IPS-18a (cell line): ENCODE measurements around the gene GXYLT1.
"Not testable (repeated sequence)": the region's sequence is repeated elsewhere in the genome, so short reads cannot be mapped to it uniquely, and the experiment has no call there.

ENCODE experiments used
- H3K27ac ChIP-seq: one replicate; pipeline ENCODE4 v1.5.1; 2013; ENCODE audit warnings: low read length
- H3K27me3 ChIP-seq: one replicate; pipeline ENCODE4 v1.6.1; 2013; ENCODE audit warnings: mild to moderate bottlenecking, low read length; ENCODE audit not compliant: control insufficient read depth, insufficient read depth
- H3K36me3 ChIP-seq: one replicate; pipeline ENCODE4 v1.6.1; 2013; ENCODE audit warnings: low read depth, low read length; ENCODE audit not compliant: control insufficient read depth
- H3K4me1 ChIP-seq: one replicate; pipeline ENCODE4 v1.6.1; 2013; ENCODE audit warnings: low read depth, low read length; ENCODE audit not compliant: control insufficient read depth
- H3K4me3 ChIP-seq: one replicate; pipeline ENCODE4 v1.5.1; 2013; ENCODE audit warnings: low read length
- H3K9ac ChIP-seq: one replicate; pipeline ENCODE4 v1.6.1; 2013; ENCODE audit warnings: mild to moderate bottlenecking, low read length, moderate library complexity
- H3K9me3 ChIP-seq: one replicate; pipeline ENCODE4 v1.6.1; 2013; ENCODE audit warnings: low read depth, low read length; ENCODE audit not compliant: control insufficient read depth

The GXYLT1 gene

DNA sequence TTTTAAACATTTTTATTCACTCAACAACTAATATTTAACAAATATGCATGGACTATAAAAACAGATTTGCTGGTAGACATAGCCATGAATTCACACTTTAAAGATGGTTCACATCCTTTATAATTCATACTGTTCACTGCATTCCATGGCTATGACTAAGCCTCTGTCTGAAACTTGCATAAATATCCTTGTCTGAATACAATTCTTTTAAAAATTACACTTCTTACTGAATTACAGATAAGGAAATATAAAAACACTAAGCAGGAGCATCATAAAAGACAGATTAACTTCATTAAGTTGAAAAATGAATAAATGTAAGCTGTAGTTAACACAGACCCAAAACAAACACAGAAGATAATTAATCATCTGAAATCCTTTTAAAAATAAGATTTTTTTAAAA, 53.8 kb downstream of the GXYLT1 start:
- Histone ChIP-seq H3K4me1 (peaks cover 3% of the 10 kb centered on the region), H3K27ac (no peak overlapping the region), H3K4me3 (no peak overlapping the region), H3K9ac (no peak overlapping the region), H3K9me3 (no peaks in the 10 kb centered on the region), H3K36me3 (peaks cover 6% of the 10 kb centered on the region), H3K27me3 (no peaks in the 10 kb centered on the region)

DNA sequence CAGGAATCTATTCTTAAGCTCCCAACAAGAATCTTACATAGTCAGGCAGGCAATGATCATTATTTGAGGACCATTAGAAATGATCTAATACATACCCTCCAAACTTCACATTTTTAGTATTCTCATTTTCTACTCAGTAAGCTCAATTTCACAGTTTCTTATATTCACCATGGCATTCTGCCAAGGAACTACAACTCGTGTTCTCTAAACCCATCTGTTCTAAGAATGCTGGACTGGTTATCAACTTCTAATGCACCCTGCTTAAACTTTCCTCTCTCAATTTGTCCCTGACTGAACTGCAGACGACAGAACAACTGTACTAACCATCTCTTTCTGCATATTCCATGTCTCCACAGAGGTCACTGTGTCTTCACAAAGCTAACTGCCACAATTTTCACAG, 58.6 kb downstream of the GXYLT1 start:
- Histone ChIP-seq H3K27ac (no peak overlapping the region), H3K27me3 (no peaks in the 10 kb centered on the region), H3K9ac (no peak overlapping the region), H3K4me3 (no peak overlapping the region), H3K4me1 (peaks cover 3% of the 10 kb centered on the region), H3K9me3 (no peaks in the 10 kb centered on the region), H3K36me3 (peaks cover 6% of the 10 kb centered on the region)

DNA sequence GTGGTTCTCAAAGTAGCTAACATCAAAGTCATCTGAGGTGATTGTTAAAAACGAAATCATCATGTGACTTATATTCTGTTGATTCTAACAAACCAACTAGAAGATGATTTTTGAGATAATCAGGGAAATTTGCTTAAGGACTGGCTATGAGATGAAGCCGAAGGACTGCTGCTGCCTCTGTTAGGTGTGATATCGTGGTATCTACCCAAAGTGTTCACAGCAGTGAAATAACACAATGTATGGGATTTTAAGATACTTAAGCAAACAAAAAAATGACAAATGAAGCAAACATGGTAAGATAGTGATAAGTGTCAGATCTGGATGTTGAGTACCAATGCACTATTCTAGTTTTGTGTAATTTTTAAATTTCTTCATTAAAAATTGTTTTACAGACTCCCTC, 59.1 kb downstream of the GXYLT1 start:
- Histone ChIP-seq H3K9me3 (no peaks in the 10 kb centered on the region), H3K4me3 (no peak overlapping the region), H3K9ac (no peak overlapping the region), H3K4me1 (peaks cover 3% of the 10 kb centered on the region), H3K27ac (no peak overlapping the region), H3K36me3 (peaks cover 6% of the 10 kb centered on the region), H3K27me3 (no peaks in the 10 kb centered on the region)

DNA sequence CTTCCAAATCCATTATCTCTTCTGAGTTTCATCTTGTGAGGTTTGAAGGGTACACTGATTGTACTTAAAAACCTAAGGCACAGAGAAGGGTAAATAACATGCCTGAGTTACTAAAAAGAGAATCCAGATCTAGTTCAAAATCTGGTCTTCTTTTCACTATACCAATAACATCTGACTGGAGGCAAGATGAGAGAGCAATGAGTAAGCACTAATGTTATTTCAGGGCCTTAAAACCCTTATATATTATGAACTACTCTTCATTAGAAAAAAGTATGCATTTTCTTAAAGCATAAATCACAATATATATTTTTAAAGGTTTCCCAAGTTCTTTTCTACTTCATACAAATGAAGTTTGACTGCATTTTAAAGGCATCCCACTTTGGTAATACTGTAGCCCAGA, 60.2 kb downstream of the GXYLT1 start:
- Histone ChIP-seq H3K9me3 (no peaks in the 10 kb centered on the region), H3K27ac (no peak overlapping the region), H3K27me3 (no peaks in the 10 kb centered on the region), H3K4me1 (peaks cover 3% of the 10 kb centered on the region), H3K9ac (no peak overlapping the region), H3K4me3 (no peak overlapping the region), H3K36me3 (peaks cover 6% of the 10 kb centered on the region)

DNA sequence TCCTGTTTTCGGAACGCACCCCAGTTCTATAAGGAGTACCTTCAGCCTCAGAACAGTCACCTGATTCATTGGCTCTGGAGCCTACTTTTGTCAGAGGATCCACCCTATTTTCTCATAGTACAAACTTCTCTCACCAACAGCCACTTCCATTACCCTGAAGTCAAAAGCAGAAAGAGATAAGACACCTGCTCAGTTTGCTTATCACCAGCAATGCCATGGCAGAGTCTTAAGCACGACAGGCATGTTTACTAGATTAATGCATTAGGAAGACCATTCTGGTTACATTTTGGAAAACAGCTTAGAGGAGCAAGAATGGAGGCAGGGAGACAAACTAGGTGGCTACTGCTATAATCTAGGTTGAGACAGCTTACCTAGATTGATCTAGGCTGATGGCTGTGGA, 67.7 kb downstream of the GXYLT1 start:
- H3K4me3 ChIP-seq, result no peak overlapping the region
- H3K9me3 ChIP-seq, result peaks cover 5% of the 10 kb centered on the region
- no peaks in the 10 kb centered on the region for H3K36me3 ChIP-seq
- no peak overlapping the region for H3K9ac ChIP-seq
- no peaks in the 10 kb centered on the region for H3K27me3 ChIP-seq
- no peak overlapping the region for H3K27ac ChIP-seq
- no peaks in the 10 kb centered on the region for H3K4me1 ChIP-seq

DNA sequence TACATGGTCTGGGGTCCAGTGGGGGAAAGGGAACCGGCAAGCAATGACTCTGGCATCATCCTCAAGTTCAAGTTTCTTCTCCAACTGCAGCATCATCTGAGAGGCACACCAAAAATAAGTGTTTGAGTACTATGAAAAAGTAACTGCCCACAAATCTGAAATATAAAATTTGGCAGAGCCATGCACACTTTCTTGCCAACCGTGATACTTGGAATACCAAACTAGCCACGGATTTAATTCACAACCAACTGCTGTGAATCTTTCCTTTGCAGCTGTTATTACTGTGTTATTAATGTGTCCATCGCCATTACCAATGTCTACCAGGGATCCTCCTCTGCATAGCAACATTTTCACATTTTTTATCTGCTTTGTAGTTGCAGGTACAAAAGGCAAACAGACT, 74.6 kb downstream of the GXYLT1 start:
- Histone ChIP-seq H3K9me3 (peaks cover 13% of the 10 kb centered on the region), H3K27ac (no peak overlapping the region), H3K4me1 (no peaks in the 10 kb centered on the region), H3K36me3 (no peaks in the 10 kb centered on the region), H3K27me3 (no peaks in the 10 kb centered on the region), H3K9ac (no peak overlapping the region), H3K4me3 (no peak overlapping the region)

DNA sequence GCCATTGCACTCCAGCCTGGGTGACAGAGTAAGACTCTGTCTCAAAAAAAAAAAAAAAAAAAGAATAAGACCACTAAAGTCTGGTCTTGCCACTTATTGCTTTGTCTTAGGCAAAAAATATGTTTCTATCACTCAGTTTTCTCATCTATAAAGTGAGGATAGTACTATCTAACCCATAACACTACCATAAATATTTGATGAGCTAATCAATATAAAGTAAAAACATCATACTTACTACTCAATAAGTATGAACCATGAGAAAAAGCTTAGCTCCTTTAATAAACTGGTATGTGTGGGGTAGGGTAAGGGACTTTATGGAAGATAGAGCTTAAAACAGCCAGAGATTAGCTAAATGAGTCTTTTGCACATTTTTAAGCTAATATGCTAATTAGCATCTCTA, 85.5 kb downstream of the GXYLT1 start:
- Histone ChIP-seq H3K27me3 (no peaks in the 10 kb centered on the region), H3K9me3 (peaks cover 4% of the 10 kb centered on the region), H3K36me3 (no peaks in the 10 kb centered on the region), H3K4me1 (no peaks in the 10 kb centered on the region), H3K4me3 (no peak overlapping the region), H3K27ac (no peak overlapping the region), H3K9ac (no peak overlapping the region)

DNA sequence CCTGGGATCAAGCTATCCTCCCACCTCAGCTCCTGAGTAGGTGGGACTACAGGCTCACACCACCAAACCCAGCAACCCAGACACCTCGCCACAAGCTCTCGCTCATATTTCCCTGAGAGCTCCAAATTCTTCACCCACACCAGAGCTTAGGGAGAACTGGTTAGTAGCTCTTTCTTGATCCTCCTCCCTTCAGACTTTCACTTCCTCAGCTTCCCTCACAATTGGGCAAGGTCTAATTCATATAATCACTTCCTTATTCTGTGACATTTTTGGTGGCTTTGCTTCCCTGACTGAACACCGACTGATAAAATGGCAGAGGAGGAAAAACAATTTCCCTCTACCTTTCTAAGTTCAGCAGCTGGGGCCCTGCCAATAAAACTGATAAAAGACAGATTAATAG, 88.5 kb downstream of the GXYLT1 start:
- Histone ChIP-seq H3K9me3 (no peaks in the 10 kb centered on the region), H3K27me3 (no peaks in the 10 kb centered on the region), H3K27ac (no peak overlapping the region), H3K4me3 (no peak overlapping the region), H3K4me1 (no peaks in the 10 kb centered on the region), H3K9ac (no peak overlapping the region), H3K36me3 (no peaks in the 10 kb centered on the region)

DNA sequence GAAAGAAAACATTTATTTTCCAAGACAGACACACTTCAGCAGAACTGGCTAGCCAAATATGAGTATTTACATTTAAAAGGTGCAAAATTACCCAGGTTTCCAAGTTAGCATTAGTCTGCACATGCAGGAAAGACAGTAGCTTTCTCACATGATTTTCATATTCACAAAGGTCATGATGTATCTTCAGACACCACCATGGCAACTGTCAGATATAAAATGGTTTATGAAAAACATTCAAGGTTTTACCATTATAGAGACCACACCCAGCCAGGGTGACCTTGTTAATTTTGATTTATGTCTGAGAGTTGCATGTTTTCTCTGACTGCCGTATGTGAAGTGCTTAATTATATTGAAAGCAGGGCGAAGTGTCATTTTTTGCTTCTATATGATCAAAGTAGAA, 91.2 kb downstream of the GXYLT1 start:
- Histone ChIP-seq H3K9ac (no peak overlapping the region), H3K27me3 (no peaks in the 10 kb centered on the region), H3K4me3 (no peak overlapping the region), H3K9me3 (peaks cover 3% of the 10 kb centered on the region), H3K27ac (no peak overlapping the region), H3K36me3 (no peaks in the 10 kb centered on the region), H3K4me1 (no peaks in the 10 kb centered on the region)

DNA sequence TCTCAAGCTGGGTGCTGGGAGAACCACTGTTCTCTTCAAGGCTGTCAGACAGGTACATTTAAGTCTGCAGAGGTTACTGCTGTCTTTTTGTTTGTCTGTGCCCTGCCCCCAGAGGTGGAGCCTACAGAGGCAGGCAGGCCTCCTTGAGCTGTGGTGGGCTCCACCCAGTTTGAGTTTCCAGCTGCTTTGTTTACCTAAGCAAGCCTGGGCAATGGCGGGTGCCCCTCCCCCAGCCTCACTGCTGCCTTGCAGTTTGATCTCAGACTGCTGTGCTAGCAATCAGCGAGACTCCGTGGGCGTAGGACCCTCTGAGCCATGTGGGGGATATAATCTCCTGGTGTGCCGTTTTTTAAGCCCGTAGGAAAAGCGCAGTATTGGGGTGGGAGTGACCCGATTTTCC, 95.7 kb downstream of the GXYLT1 start:
- H3K4me1 ChIP-seq, H3K27ac ChIP-seq, H3K9me3 ChIP-seq, H3K36me3 ChIP-seq, H3K4me3 ChIP-seq, H3K27me3 ChIP-seq, H3K9ac ChIP-seq: not testable (repeated sequence)

DNA sequence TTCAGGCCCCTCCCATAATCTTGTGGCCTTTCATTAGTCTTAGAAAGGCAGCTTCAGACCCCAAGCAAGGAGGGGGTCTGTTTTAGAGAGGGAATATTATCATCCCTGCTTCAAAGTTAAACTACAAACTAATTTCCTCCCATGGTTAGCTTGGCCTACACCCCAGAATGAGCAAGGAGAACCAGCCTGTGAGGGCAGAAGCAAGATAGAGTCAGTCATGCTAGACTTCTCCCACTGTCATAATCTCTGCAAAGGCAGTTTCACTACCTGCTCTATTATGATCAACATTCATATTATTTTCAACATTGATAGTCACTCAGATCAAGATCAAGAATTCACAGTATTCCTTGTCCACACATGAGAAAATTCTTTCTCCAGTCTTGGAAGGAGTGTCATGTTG, 105.1 kb downstream of the GXYLT1 start:
- no peaks in the 10 kb centered on the region for H3K27me3 ChIP-seq
- no peak overlapping the region for H3K27ac ChIP-seq
- H3K9me3 ChIP-seq, result no peaks in the 10 kb centered on the region
- no peak overlapping the region for H3K9ac ChIP-seq
- H3K4me1 ChIP-seq, result no peaks in the 10 kb centered on the region
- H3K4me3 ChIP-seq, result no peak overlapping the region
- H3K36me3 ChIP-seq, result no peaks in the 10 kb centered on the region

DNA sequence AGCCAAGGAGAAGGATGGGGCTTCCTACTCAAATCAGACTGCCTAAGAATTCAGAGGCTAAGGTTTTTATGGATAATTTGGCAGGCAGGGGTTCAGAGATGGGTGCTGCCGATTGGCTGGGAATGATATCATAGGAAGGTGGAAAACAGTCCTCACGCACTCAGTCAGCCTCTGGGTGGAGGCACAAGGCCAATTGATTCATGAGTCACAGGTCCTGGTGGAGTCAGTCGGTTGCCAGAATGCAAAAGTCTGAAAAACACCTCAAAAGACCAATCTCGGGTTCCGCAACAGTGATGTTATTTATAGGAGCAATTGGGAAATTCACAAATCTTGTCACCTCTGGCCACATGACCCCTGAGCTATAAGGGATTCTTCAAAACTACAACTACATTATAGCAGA, 105.5 kb downstream of the GXYLT1 start:
- Histone ChIP-seq H3K27ac (no peak overlapping the region), H3K4me1 (no peaks in the 10 kb centered on the region), H3K27me3 (no peaks in the 10 kb centered on the region), H3K9me3 (no peaks in the 10 kb centered on the region), H3K9ac (no peak overlapping the region), H3K4me3 (no peak overlapping the region), H3K36me3 (no peaks in the 10 kb centered on the region)
